ES-I3 (cell line): ENCODE data around the gene RETREG2.
A peak's percentile ranks its signal among the peaks of the same experiment; 100 is the strongest.

Experiments
- H3K36me3 ChIP-seq: 2 replicates; pipeline ENCODE4 v1.6.1; 2013; ENCODE audit warnings: mild to moderate bottlenecking, low read length, control low read depth, moderate library complexity; ENCODE audit not compliant: insufficient read depth
- H3K4me1 ChIP-seq: 2 replicates; pipeline ENCODE4 v1.6.1; 2013; ENCODE audit warnings: mild to moderate bottlenecking, control low read depth, low read length; ENCODE audit not compliant: insufficient read depth
- H3K9ac ChIP-seq: 2 replicates; pipeline ENCODE4 v1.6.1; 2013; ENCODE audit warnings: low read depth, mild to moderate bottlenecking, low read length, moderate library complexity
- H3K9me3 ChIP-seq: 2 replicates; pipeline ENCODE4 v1.6.1; 2013; ENCODE audit warnings: mild to moderate bottlenecking, low read length, moderate library complexity; ENCODE audit not compliant: control insufficient read depth, insufficient read depth

RETREG2 gene

GRCh38 chr2:219220652-219221402 lies 42.8 kb downstream of the RETREG2 start:
- Histone ChIP-seq H3K36me3 (peaks cover 13% of the 10 kb centered on the region; the same call in 1 of the 2 replicates), H3K4me1 (peaks cover 13% of the 10 kb centered on the region; the same call in 1 of the 2 replicates), H3K9me3 (no peaks in the 10 kb centered on the region), H3K9ac (no peak overlapping the region)

DNA sequence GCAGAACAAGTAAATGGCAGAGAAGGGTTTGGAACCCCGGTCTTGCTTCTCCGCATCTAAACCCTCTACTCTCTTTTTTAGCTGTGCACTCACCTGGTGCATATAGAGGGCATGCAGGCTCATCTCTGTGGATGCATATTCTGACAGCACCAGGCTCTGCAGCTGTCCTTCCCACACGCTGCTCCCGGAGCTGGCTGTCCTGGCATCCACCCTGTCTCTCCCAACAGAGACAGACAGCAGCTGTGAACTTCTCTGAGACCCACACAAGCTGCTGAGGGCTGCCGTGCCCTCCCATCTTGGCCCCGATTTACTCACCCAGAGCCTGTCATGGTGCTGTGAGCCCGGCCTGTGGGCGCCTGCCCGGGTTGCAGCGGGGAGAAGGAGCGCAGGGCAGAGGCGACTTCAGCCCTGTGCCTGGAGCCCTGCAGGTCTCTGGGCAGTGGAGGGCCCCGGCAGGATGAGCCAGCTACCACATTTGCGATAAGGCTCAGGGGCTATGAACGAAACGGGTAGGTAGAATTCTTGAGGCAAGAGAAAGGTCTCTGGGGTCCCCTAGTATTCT lies 44.0 kb downstream of the RETREG2 start:
- H3K4me1 ChIP-seq = peaks cover 8% of the 10 kb centered on the region; the same call in 1 of the 2 replicates
- H3K9ac ChIP-seq = no peak overlapping the region
- H3K36me3 ChIP-seq = peaks cover 13% of the 10 kb centered on the region; the same call in 1 of the 2 replicates
- no peaks in the 10 kb centered on the region for H3K9me3 ChIP-seq

- no peaks in the 10 kb centered on the region for H3K9me3 ChIP-seq
- no peak overlapping the region for H3K9ac ChIP-seq
- peaks cover 11% of the 10 kb centered on the region; the same call in 1 of the 2 replicates for H3K4me1 ChIP-seq
- H3K36me3 ChIP-seq = peaks cover 13% of the 10 kb centered on the region; the same call in 1 of the 2 replicates
These were observed 45.9 kb downstream of the RETREG2 start for GRCh38 chr2:219223831-219224610.

- Histone ChIP-seq H3K9ac (no peak overlapping the region), H3K36me3 (peaks cover 13% of the 10 kb centered on the region; the same call in 1 of the 2 replicates), H3K9me3 (no peaks in the 10 kb centered on the region), H3K4me1 (peaks cover 6% of the 10 kb centered on the region; the same call in 1 of the 2 replicates)
These were observed 47.3 kb downstream of the RETREG2 start for GRCh38 chr2:219225350-219225749.

DNA sequence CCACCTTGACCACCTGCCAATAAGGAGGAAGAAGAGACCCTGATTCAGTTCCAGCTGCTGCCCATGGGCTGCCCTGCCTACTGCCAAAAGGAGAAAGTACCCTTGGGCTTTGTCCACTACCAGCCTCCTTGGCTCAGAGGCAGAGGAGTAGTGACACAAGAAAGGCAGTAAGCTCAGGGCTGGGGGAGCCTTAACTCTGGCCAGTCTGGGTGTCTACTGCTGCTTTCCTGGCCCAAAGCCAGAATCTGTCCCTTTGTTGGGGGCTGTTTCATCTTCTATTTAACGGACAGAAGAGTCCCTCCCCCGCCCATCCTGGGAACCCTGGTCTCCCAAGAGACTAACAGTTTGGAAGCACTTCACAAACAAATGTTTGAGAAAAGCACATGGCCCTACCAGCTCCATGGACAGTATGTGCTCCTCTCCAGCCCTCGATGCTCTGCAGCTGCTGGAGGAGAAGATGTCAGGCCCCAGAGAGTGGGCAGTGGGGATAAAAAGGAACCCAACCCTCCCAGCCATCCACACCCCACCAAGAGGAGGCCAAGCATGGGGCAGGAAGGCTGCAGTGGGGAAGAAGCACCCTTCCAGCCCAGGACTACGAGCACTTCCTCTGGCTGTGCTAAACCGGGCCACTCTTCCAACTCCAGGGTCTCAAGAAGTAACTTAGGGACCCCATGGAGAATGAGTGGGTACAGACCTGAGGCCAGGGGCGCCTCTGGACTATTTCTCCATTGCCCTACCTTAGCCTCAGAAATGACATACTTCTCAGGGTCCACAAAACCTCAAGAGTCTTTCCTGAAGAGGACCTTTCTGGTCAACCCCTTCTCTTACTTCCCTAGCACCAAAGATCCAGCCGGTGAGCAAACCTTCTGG lies 50.2 kb downstream of the RETREG2 start:
- H3K9ac ChIP-seq = peak overlapping the region; percentile 96
- H3K9me3 ChIP-seq = no peaks in the 10 kb centered on the region
- peaks cover 6% of the 10 kb centered on the region; the same call in 1 of the 2 replicates for H3K4me1 ChIP-seq
- peaks cover 26% of the 10 kb centered on the region for H3K36me3 ChIP-seq

GRCh38 chr2:219228911-219229304 lies 50.8 kb downstream of the RETREG2 start:
- H3K36me3 ChIP-seq = peaks cover 23% of the 10 kb centered on the region
- no peaks in the 10 kb centered on the region for H3K9me3 ChIP-seq
- peak overlapping the region; percentile 96 for H3K9ac ChIP-seq
- peaks cover 6% of the 10 kb centered on the region; the same call in 1 of the 2 replicates for H3K4me1 ChIP-seq

DNA sequence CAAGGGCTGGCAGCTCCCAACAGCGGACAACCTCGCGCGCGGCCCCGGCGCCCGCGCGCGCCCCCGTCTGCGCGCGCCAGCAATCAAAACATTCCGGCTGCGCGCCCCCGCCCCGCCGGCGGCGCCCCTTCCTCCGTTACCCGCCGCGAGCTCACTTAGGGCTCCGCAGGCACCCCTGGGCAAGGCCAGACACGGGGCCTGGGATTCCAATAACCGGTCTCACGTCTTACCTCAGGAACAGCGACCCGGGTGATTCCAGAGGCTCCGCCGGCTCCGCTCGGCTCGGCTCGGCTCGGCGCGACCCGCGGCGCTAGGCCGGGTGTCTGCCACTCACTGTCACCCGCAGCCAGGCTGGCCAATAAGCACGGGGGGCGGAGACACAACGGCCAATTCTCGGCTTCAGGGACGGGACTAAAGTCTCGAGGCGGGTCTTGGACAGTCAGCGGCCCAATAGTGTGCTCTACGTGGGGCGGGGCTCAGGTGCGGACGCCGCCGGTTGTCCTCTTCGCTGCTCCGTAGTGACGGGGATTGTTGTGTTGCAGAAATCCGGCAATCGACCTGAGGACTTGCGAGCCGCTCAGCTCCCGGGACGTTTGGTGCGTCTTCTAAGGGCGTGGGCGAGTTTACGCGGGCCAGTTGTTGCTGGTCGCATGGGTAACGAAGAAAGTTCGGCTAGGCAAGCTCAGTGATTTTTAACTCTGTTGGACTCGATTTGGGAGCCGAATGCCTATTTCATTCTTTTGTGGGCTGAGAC lies 51.4 kb downstream of the RETREG2 start, which contains the start of the genes ANKZF1 and ATG9A:
TSS of gene ANKZF1 (plus strand) at position 502 of the 754 bp plus-strand sequence. CDS start 452 bp downstream, outside the sequence.
TSS of gene ATG9A (minus strand) at position 332 of the 754 bp plus-strand sequence. CDS start 1,612 bp downstream, outside the sequence.
- H3K4me1 ChIP-seq = peaks cover 6% of the 10 kb centered on the region; the same call in 1 of the 2 replicates
- H3K9ac ChIP-seq = peak within 1 kb of the TSS; percentile 96
- H3K36me3 ChIP-seq = peaks cover 23% of the 10 kb centered on the region
- H3K9me3 ChIP-seq = no peaks in the 10 kb centered on the region

DNA sequence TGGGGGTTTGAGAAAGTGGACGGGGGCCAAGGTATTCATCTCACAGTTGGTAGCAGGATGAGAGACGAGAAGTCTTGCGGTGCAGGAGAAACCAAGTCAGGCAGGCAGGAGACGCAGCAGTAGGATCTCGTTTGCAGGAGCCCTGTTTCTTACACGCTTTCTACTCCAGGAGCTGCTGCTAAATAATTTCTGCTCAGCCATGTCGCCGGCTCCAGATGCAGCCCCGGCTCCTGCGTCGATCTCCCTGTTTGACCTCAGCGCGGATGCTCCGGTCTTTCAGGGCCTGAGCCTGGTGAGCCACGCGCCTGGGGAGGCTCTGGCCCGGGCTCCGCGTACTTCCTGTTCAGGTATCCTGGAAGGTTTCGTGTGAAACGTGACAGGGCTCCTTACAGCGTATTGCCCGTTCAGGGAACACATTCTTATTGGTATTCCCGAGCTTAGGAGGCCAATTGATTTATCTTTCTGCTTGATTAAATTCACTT lies 52.0 kb downstream of the RETREG2 start:
- peaks cover 20% of the 10 kb centered on the region for H3K36me3 ChIP-seq
- H3K9me3 ChIP-seq = no peaks in the 10 kb centered on the region
- H3K4me1 ChIP-seq = peaks cover 6% of the 10 kb centered on the region; the same call in 1 of the 2 replicates
- peak overlapping the region; percentile 96 for H3K9ac ChIP-seq

DNA sequence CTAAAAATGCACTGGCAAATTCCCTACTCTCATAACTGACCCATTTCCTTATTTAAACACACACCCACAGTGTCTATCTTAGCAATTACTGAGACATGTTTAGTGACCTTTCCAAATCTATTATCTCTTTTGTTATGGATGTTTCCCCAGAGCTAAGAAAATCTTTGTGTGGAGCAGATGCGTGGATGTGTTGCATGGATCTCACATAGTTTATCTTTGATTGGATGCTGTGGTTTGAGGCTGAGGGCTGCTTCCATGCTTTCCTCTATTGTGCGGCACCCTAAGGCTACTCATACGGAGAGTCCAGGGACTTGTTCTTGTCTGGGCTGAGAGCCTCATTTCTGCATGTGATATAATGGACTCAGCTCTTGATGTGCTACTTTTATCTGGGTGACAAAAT lies 56.3 kb downstream of the RETREG2 start:
- no peaks in the 10 kb centered on the region for H3K4me1 ChIP-seq
- H3K36me3 ChIP-seq = peaks cover 23% of the 10 kb centered on the region
- no peaks in the 10 kb centered on the region for H3K9me3 ChIP-seq
- no peak overlapping the region for H3K9ac ChIP-seq
